Measurements from ENCODE around the gene CASP12. TPM values are rescaled to one million over a fixed set of nuclear protein-coding genes. Genes with fewer than 3 reads are reported as not detected.

Gene CASP12

DNA sequence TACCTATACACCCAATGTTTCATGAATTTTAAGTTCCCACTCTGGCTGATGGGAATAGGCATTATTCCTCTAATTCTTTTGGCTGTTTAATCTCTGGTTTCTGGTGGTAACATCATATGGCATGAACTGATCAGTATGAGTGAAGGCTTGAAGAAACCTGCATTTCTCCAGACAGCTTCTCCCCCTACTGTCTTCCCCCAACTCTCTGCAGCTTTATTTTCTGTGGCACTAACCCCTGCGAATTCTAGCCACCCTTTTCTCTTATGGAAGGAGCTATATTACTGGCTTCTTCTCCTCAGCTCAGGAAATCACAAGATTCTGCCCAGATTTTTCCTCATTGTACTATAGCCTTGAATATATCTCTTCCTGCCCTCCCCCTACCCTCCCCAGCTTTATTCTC is 57.1 kb downstream of the CASP12 start:
- Histone ChIP-seq H3K4me3 (ENCODE audit: low read length) (no peak overlapping the region), H3K79me1 (ENCODE audit: low read length) (no peaks in the 10 kb centered on the region), H3K27ac (ENCODE audit: low read depth, low read length) (no peak overlapping the region), H3K9ac (ENCODE audit: low read length) (no peak overlapping the region), H3K4me2 (ENCODE audit: low read length) (no peak overlapping the region), H3K79me2 (ENCODE audit: control insufficient read depth, insufficient read depth, low read length) (no peaks in the 10 kb centered on the region), H2AK5ac (ENCODE audit: low read length) (no peak overlapping the region), H3K36me3 (ENCODE audit: control insufficient read depth, insufficient read depth, low read length) (no peaks in the 10 kb centered on the region), H2BK15ac (replicated peaks; ENCODE audit: low read depth) (no peak overlapping the region), H3K23ac (ENCODE audit: low read length) (peak overlapping the region; percentile 89), H2BK120ac (ENCODE audit: low read depth, low read length) (no peak overlapping the region), H2BK5ac (ENCODE audit: low read length) (no peak overlapping the region), H3K4me1 (ENCODE audit: control insufficient read depth, low read depth, low read length) (no peaks in the 10 kb centered on the region), H3K4ac (ENCODE audit: low read depth, low read length) (no peak overlapping the region), H4K8ac (ENCODE audit: low read depth, low read length) (no peak overlapping the region), H3K27me3 (ENCODE audit: insufficient read depth, low read length, poor library complexity) (no peaks in the 10 kb centered on the region), H3K56ac (ENCODE audit: low read length) (no peak overlapping the region), H3K18ac (ENCODE audit: low read length) (no peak overlapping the region), H4K5ac (ENCODE audit: low read length) (no peak overlapping the region)
- WGBS (ENCODE audit: extremely low coverage, insufficient coverage, low lambda C conversion rate): no CpG with 5 or more reads among the region's 1 CpG
- DNase-seq: peak; percentile 4

- Histone ChIP-seq H3K9ac (ENCODE audit: low read length) (no peak overlapping the region), H3K23ac (ENCODE audit: low read length) (no peak overlapping the region), H3K4me1 (ENCODE audit: control insufficient read depth, low read depth, low read length) (no peaks in the 10 kb centered on the region), H3K18ac (ENCODE audit: low read length) (no peak overlapping the region), H3K36me3 (ENCODE audit: control insufficient read depth, insufficient read depth, low read length) (no peaks in the 10 kb centered on the region), H3K4ac (ENCODE audit: low read depth, low read length) (no peak overlapping the region), H2BK5ac (ENCODE audit: low read length) (no peak overlapping the region), H3K56ac (ENCODE audit: low read length) (no peak overlapping the region), H2BK120ac (ENCODE audit: low read depth, low read length) (no peak overlapping the region), H2BK15ac (replicated peaks; ENCODE audit: low read depth) (no peak overlapping the region), H3K79me2 (ENCODE audit: control insufficient read depth, insufficient read depth, low read length) (no peaks in the 10 kb centered on the region), H4K5ac (ENCODE audit: low read length) (no peak overlapping the region), H3K79me1 (ENCODE audit: low read length) (no peaks in the 10 kb centered on the region), H2AK5ac (ENCODE audit: low read length) (no peak overlapping the region), H4K8ac (ENCODE audit: low read depth, low read length) (no peak overlapping the region), H3K4me2 (ENCODE audit: low read length) (no peak overlapping the region), H3K27me3 (ENCODE audit: insufficient read depth, low read length, poor library complexity) (no peaks in the 10 kb centered on the region), H3K27ac (ENCODE audit: low read depth, low read length) (no peak overlapping the region), H3K4me3 (ENCODE audit: low read length) (no peak overlapping the region)
- no peak for DNase-seq
- WGBS (ENCODE audit: extremely low coverage, insufficient coverage, low lambda C conversion rate): no CpG with 5 or more reads among the region's 5 CpGs
Observed at GRCh38 chr11:104837969-104838639, 60.2 kb downstream of the CASP12 start.

GRCh38 chr11:104836691-104837090 is 61.6 kb downstream of the CASP12 start:
- Histone ChIP-seq H3K23ac (ENCODE audit: low read length) (no peak overlapping the region), H3K4me1 (ENCODE audit: control insufficient read depth, low read depth, low read length) (no peaks in the 10 kb centered on the region), H3K4ac (ENCODE audit: low read depth, low read length) (no peak overlapping the region), H2BK120ac (ENCODE audit: low read depth, low read length) (no peak overlapping the region), H3K79me2 (ENCODE audit: control insufficient read depth, insufficient read depth, low read length) (no peaks in the 10 kb centered on the region), H2BK5ac (ENCODE audit: low read length) (no peak overlapping the region), H3K36me3 (ENCODE audit: control insufficient read depth, insufficient read depth, low read length) (no peaks in the 10 kb centered on the region), H4K8ac (ENCODE audit: low read depth, low read length) (no peak overlapping the region), H2AK5ac (ENCODE audit: low read length) (no peak overlapping the region), H3K4me3 (ENCODE audit: low read length) (no peak overlapping the region), H3K18ac (ENCODE audit: low read length) (no peak overlapping the region), H3K79me1 (ENCODE audit: low read length) (no peaks in the 10 kb centered on the region), H3K4me2 (ENCODE audit: low read length) (no peak overlapping the region), H3K56ac (ENCODE audit: low read length) (no peak overlapping the region), H3K27ac (ENCODE audit: low read depth, low read length) (no peak overlapping the region), H3K27me3 (ENCODE audit: insufficient read depth, low read length, poor library complexity) (no peaks in the 10 kb centered on the region), H2BK15ac (replicated peaks; ENCODE audit: low read depth) (no peak overlapping the region), H4K5ac (ENCODE audit: low read length) (no peak overlapping the region), H3K9ac (ENCODE audit: low read length) (no peak overlapping the region)
- no peak for DNase-seq
- no CpG with 5 or more reads among the region's 2 CpGs for whole genome bisulfite sequencing (ENCODE audit: extremely low coverage, insufficient coverage, low lambda C conversion rate)

Small RNA genes within 50 kb of the gene (small RNA-seq; reads per million reads assigned to genes)
- not detected for gene AP002004.1 (ENCODE audit: insufficient read depth)
